HL-60 (cell line): ENCODE data around the gene RBP4.

Experiments
- DNase-seq, 2 experiments: peaks; one replicate each; pipeline ENCODE4 v3.0.0-alpha.2; 2010 to 2020; ENCODE audit warnings: low read depth in 1 of 2, low spot score in 1 of 2
- H3K27ac ChIP-seq: fragments of 250-450 bp; sonication (Bioruptor Pico); replicated peaks from 2 replicates; pipeline ENCODE4 v1.5.1; 2020; ENCODE audit warnings: mild to moderate bottlenecking, moderate library complexity
- H3K27me3 ChIP-seq: fragments of 250-450 bp; sonication (Bioruptor Pico); 2 replicates; pipeline ENCODE4 v1.5.1; 2021; ENCODE audit warnings: mild to moderate bottlenecking, moderate library complexity; ENCODE audit not compliant: insufficient read depth, poor library complexity, severe bottlenecking
- H3K4me3 ChIP-seq: replicated peaks from 2 replicates; pipeline ENCODE4 v1.5.1; 2011; ENCODE audit warnings: mild to moderate bottlenecking, control low read depth, low read length; ENCODE audit not compliant: insufficient read depth
- GABPA ChIP-seq: IDR thresholded peaks from 2 replicates; pipeline ENCODE4 v1.6.1; 2012; ENCODE audit warnings: low read depth
- POLR2AphosphoS5 ChIP-seq: IDR thresholded peaks from 2 replicates; pipeline ENCODE4 v1.6.1; 2012; ENCODE audit warnings: low read depth
- SPI1 ChIP-seq: IDR thresholded peaks from 2 replicates; pipeline ENCODE4 v1.6.1; 2012; ENCODE audit warnings: low read depth, mild to moderate bottlenecking, borderline replicate concordance
- TF ChIP-seq, protein P1 (sequence below): IDR thresholded peaks from 2 replicates; pipeline ENCODE4 v1.6.1; 2012; ENCODE audit warnings: low read depth; ENCODE audit not compliant: insufficient replicate concordance
- TF ChIP-seq, protein P2 (sequence below): IDR thresholded peaks from one replicate; pipeline ENCODE4 v1.5.1; 2011; ENCODE audit warnings: low read length, control low read depth, inconsistent platforms; ENCODE audit not compliant: insufficient read depth

The RBP4 gene

DNA sequence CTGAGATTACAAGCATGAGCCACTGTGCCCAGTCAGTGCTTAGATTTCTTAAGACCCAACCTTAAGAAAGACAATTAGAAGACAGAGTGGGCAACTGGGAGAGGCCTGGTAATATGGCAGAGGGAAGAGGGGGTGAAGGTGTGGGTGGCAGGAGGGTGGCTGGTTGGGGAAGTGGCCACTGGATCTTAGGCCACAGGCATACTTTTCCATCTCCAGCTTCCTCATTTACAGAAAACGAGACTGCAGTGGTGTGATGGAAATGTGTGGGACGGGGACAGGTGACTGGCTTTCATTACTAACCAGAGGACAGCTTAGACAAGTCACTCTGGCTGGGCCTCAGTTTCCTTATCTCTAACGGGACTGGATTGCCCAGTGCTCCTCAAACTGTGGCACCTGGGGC, 35.6 kb downstream of the RBP4 start:
- TF ChIP-seq POLR2AphosphoS5, result peak; percentile 45
- TF ChIP-seq, protein P1, sequence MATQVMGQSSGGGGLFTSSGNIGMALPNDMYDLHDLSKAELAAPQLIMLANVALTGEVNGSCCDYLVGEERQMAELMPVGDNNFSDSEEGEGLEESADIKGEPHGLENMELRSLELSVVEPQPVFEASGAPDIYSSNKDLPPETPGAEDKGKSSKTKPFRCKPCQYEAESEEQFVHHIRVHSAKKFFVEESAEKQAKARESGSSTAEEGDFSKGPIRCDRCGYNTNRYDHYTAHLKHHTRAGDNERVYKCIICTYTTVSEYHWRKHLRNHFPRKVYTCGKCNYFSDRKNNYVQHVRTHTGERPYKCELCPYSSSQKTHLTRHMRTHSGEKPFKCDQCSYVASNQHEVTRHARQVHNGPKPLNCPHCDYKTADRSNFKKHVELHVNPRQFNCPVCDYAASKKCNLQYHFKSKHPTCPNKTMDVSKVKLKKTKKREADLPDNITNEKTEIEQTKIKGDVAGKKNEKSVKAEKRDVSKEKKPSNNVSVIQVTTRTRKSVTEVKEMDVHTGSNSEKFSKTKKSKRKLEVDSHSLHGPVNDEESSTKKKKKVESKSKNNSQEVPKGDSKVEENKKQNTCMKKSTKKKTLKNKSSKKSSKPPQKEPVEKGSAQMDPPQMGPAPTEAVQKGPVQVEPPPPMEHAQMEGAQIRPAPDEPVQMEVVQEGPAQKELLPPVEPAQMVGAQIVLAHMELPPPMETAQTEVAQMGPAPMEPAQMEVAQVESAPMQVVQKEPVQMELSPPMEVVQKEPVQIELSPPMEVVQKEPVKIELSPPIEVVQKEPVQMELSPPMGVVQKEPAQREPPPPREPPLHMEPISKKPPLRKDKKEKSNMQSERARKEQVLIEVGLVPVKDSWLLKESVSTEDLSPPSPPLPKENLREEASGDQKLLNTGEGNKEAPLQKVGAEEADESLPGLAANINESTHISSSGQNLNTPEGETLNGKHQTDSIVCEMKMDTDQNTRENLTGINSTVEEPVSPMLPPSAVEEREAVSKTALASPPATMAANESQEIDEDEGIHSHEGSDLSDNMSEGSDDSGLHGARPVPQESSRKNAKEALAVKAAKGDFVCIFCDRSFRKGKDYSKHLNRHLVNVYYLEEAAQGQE, result no peak
- TF ChIP-seq, protein P2, sequence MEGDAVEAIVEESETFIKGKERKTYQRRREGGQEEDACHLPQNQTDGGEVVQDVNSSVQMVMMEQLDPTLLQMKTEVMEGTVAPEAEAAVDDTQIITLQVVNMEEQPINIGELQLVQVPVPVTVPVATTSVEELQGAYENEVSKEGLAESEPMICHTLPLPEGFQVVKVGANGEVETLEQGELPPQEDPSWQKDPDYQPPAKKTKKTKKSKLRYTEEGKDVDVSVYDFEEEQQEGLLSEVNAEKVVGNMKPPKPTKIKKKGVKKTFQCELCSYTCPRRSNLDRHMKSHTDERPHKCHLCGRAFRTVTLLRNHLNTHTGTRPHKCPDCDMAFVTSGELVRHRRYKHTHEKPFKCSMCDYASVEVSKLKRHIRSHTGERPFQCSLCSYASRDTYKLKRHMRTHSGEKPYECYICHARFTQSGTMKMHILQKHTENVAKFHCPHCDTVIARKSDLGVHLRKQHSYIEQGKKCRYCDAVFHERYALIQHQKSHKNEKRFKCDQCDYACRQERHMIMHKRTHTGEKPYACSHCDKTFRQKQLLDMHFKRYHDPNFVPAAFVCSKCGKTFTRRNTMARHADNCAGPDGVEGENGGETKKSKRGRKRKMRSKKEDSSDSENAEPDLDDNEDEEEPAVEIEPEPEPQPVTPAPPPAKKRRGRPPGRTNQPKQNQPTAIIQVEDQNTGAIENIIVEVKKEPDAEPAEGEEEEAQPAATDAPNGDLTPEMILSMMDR, result no peak
- peak; percentile 87 for TF ChIP-seq SPI1
- TF ChIP-seq GABPA, result no peak
- H3K4me3 ChIP-seq, result no peak overlapping the region
- H3K27me3 ChIP-seq, result no peaks in the 10 kb centered on the region
- DNase-seq, result peak; percentile 48 to 62
- peak overlapping the region; percentile 19; the same call in 1 of the 2 replicates for H3K27ac ChIP-seq

DNA sequence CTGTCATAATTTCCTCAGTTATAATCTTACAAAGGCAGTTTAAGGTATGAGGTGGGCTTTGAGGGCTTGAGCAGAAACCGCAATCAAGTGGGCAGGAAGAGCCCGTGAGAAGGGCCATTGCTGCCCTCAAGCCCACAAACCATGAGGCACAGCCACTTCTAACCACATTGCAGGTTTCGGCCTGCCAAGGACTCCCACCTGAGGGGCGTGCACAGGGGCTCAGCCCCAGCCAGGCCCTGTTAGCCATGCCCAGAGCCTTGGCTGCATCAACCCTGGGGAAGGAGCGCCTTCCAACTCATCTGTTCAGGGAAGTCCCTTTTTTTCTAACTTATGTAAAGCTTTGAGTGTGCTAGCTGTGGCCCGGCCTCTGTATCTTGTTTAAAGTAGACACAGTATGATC, 40.5 kb downstream of the RBP4 start:
- TF ChIP-seq GABPA, result no peak
- TF ChIP-seq, protein P2, result no peak
- TF ChIP-seq, protein P1, result no peak
- TF ChIP-seq SPI1, result no peak
- TF ChIP-seq POLR2AphosphoS5, result no peak
- no peak for DNase-seq
- no peak overlapping the region for H3K4me3 ChIP-seq
- no peaks in the 10 kb centered on the region for H3K27me3 ChIP-seq
- no peak overlapping the region for H3K27ac ChIP-seq

DNA sequence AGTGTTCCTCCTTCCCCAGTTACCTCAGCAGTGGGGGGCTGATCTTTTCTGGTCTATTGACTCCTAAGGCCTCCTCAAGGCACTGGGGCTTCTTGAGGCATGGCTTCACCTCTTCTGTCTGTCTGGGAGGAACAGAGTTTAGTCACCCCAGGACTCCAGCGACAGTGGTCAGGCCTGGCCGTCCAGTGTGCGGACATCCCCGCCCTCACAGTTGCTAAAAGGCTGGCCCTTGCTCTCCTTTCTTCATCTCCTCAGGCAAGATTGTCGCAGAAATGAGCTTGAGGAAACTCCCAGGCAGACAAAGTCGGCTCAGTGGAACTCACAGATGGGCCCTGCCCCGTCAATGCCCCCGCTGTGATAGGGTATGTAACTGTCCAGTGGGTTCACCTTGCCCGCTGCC, 41.5 kb downstream of the RBP4 start:
- Histone ChIP-seq H3K27me3 (no peaks in the 10 kb centered on the region), H3K27ac (no peak overlapping the region), H3K4me3 (no peak overlapping the region)
- TF ChIP-seq, protein P2, result no peak
- TF ChIP-seq SPI1 (no peak), GABPA (no peak), POLR2AphosphoS5 (no peak)
- TF ChIP-seq, protein P1, result no peak
- DNase-seq, result no peak
